ENCODE data around the gene DOCK6. TPM values are rescaled to one million over a fixed set of nuclear protein-coding genes. Genes with fewer than 3 reads are reported as not detected.

DOCK6 gene
- total and polyA plus RNA-seq, 2 of the 13 experiments (the other 11 are each of a cell fraction or from before 2014, with no cell fraction given) = 5.4 to 38.1 TPM

DNA sequence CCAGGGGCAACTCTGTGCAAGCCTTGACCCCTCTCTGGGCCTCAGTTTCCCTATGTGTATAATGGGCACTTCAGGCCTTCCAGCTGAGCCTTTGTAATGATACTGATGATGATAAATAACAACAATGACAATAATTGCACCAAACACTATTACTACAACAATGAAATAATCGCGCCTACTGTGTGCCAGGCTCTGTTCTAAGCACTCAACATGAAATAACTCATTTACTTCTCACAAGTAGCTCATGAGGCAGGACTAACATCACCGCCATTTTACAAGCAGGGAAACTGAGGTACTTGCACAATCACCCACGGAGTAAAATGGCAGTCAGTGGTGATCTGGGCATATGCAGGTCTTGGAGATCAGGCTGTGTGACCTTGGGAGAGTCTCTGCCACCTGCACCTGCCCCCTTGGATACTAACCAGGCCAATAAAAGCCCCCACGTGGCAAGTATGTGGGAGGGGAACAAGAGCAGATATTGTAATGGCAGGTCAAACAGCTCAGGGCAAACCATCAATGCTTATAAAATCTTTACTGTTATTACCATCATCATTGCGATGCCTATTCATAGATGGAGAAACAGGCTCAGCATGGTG is 23.4 kb downstream of the DOCK6 start (continued):
- no peak for TF ChIP-seq TCF7 (IDR thresholded peaks at IDR 0.05; ENCODE audit: low read depth)

DNA sequence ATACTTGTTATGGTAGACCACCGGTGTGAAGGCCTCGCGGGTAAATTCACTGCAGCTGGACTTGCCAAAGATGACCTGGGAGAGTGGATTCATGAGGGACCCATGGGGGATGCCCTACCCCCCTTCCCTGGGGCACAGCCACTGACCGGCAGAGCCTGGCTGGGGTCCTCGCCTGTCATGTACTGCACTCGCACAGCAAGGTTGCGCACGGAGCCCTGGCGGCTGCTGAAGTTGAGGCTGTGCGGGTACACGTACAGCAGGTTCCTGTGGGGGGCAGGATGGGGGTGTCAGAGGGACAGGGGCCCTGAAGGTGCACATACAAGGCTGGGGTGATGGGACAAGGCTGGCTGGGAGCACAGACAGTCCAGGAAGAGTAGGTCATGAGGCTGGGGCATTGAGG is 24.3 kb downstream of the DOCK6 start:
- Histone ChIP-seq H3K4me1 (ENCODE audit: insufficient read depth, low read length) (peaks cover 89% of the 10 kb centered on the region), H3K9me3 (ENCODE audit: low read length) (no peaks in the 10 kb centered on the region), H3K27ac (ENCODE audit: extremely low read length, insufficient read depth, low read length) (peak overlapping the region; percentile 94), H2AFZ (ENCODE audit: low read length) (no peak overlapping the region), H3K79me2 (ENCODE audit: insufficient read depth, low read length) (peaks cover 10% of the 10 kb centered on the region), H4K20me1 (ENCODE audit: insufficient read depth, low read length) (no peaks in the 10 kb centered on the region; the same call in 1 of the 2 replicates), H3K4me2 (ENCODE audit: low read depth, low read length) (peak overlapping the region; percentile 96), H3K27me3 (ENCODE audit: control insufficient read depth in 1 of 2, insufficient read depth in 2 of 2, low read length in 2 of 2) (no peaks in the 10 kb centered on the region), H3K4me3 (replicated peaks in 1 of 3; ENCODE audit: insufficient read depth in 1 of 3, low read depth in 2 of 3, low read length in 3 of 3) (peak overlapping the region in 1 of 3 experiments; percentile 72; a peak in 1 of 6 replicates), H3K36me3 (replicated peaks in 1 of 2; ENCODE audit: control insufficient read depth in 1 of 2, insufficient read depth in 2 of 2, low read length in 2 of 2) (peaks cover 0 to under 1% of the 10 kb centered on the region in 2 experiments; a peak in 2 of 5 replicates), H3K9ac (ENCODE audit: insufficient read depth, low read depth, low read length) (0 out of 2 replicates have a peak overlapping the region, but pooled peaks have one; percentile 82)
- no TSS peak for BruUV-seq (replicated peaks)
- in situ Hi-C loops (cut with HindIII; ENCODE audit: extremely low pct_ligation_motif_present, low pct_unique_long_range_greater_than_20kb) = no loop called here
- ChIA-PET POLR2A (interaction anchor here (1.9 to 2.2 kb wide), 2 partner anchors 28 to 102 kb away, joined by 5 to 8 read pairs; partner anchors contain the start of gene RAB3D), CTCF (ENCODE audit: low intra/inter-chr PET ratio, low total read pairs) (no interaction called here)
- DNase-seq (ENCODE audit: low spot score) = no peak
- 92% methylated on average over 6 of the region's 11 CpGs for WGBS (ENCODE audit: low lambda C conversion rate)
- ATAC-seq = no peak
- intact Hi-C loops (cut with micrococcal nuclease; ENCODE audit: unreplicated experiment) = no loop called here
- no peak for FAIRE-seq
- TF ChIP-seq NFE2L1 (CRISPR knock-in tag; IDR thresholded peaks at IDR 0.05; ENCODE audit: borderline replicate concordance) (no peak), MTA1 (CRISPR knock-in tag; IDR thresholded peaks at IDR 0.05; ENCODE audit: borderline replicate concordance) (no peak), KDM6A (CRISPR knock-in tag; IDR thresholded peaks at IDR 0.05; ENCODE audit: low read depth) (no peak), RCOR2 (CRISPR knock-in tag; IDR thresholded peaks at IDR 0.05) (no peak), ZSCAN31 (CRISPR knock-in tag; IDR thresholded peaks at IDR 0.05; ENCODE audit: low read depth) (no peak), ZNF451 (CRISPR knock-in tag; IDR thresholded peaks at IDR 0.05) (no peak), NONO (IDR thresholded peaks at IDR 0.05) (no peak), NONO (CRISPR knock-in tag; conservative IDR thresholded peaks at IDR 0.05) (no peak), NR3C1 (CRISPR knock-in tag; IDR thresholded peaks at IDR 0.05) (no peak), CAMTA2 (CRISPR knock-in tag; IDR thresholded peaks at IDR 0.05; ENCODE audit: borderline replicate concordance) (no peak), ZNF607 (CRISPR knock-in tag; IDR thresholded peaks at IDR 0.05; ENCODE audit: borderline replicate concordance) (no peak), TBX2 (CRISPR knock-in tag; IDR thresholded peaks at IDR 0.05; ENCODE audit: borderline replicate concordance) (0 out of 2 replicates have a peak, but pooled peaks have one; percentile 18)
- TF ChIP-seq, protein P1, sequence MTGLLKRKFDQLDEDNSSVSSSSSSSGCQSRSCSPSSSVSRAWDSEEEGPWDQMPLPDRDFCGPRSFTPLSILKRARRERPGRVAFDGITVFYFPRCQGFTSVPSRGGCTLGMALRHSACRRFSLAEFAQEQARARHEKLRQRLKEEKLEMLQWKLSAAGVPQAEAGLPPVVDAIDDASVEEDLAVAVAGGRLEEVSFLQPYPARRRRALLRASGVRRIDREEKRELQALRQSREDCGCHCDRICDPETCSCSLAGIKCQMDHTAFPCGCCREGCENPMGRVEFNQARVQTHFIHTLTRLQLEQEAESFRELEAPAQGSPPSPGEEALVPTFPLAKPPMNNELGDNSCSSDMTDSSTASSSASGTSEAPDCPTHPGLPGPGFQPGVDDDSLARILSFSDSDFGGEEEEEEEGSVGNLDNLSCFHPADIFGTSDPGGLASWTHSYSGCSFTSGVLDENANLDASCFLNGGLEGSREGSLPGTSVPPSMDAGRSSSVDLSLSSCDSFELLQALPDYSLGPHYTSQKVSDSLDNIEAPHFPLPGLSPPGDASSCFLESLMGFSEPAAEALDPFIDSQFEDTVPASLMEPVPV (CRISPR knock-in tag; IDR thresholded peaks at IDR 0.05) = no peak
- TF ChIP-seq, protein P2, sequence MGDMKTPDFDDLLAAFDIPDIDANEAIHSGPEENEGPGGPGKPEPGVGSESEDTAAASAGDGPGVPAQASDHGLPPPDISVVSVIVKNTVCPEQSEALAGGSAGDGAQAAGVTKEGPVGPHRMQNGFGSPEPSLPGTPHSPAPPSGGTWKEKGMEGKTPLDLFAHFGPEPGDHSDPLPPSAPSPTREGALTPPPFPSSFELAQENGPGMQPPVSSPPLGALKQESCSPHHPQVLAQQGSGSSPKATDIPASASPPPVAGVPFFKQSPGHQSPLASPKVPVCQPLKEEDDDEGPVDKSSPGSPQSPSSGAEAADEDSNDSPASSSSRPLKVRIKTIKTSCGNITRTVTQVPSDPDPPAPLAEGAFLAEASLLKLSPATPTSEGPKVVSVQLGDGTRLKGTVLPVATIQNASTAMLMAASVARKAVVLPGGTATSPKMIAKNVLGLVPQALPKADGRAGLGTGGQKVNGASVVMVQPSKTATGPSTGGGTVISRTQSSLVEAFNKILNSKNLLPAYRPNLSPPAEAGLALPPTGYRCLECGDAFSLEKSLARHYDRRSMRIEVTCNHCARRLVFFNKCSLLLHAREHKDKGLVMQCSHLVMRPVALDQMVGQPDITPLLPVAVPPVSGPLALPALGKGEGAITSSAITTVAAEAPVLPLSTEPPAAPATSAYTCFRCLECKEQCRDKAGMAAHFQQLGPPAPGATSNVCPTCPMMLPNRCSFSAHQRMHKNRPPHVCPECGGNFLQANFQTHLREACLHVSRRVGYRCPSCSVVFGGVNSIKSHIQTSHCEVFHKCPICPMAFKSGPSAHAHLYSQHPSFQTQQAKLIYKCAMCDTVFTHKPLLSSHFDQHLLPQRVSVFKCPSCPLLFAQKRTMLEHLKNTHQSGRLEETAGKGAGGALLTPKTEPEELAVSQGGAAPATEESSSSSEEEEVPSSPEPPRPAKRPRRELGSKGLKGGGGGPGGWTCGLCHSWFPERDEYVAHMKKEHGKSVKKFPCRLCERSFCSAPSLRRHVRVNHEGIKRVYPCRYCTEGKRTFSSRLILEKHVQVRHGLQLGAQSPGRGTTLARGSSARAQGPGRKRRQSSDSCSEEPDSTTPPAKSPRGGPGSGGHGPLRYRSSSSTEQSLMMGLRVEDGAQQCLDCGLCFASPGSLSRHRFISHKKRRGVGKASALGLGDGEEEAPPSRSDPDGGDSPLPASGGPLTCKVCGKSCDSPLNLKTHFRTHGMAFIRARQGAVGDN (CRISPR knock-in tag; IDR thresholded peaks at IDR 0.05) = peak; percentile 62
- TF ChIP-seq, protein P3, sequence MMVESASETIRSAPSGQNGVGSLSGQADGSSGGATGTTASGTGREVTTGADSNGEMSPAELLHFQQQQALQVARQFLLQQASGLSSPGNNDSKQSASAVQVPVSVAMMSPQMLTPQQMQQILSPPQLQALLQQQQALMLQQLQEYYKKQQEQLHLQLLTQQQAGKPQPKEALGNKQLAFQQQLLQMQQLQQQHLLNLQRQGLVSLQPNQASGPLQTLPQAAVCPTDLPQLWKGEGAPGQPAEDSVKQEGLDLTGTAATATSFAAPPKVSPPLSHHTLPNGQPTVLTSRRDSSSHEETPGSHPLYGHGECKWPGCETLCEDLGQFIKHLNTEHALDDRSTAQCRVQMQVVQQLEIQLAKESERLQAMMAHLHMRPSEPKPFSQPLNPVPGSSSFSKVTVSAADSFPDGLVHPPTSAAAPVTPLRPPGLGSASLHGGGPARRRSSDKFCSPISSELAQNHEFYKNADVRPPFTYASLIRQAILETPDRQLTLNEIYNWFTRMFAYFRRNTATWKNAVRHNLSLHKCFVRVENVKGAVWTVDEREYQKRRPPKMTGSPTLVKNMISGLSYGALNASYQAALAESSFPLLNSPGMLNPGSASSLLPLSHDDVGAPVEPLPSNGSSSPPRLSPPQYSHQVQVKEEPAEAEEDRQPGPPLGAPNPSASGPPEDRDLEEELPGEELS (CRISPR knock-in tag; IDR thresholded peaks at IDR 0.05) = no peak

All from HepG2 (cell line).